Activated T-cell treated with anti-CD3 and anti-CD28 coated beads, Interleukin-2, amount 50 U/mL, for 48 hours (primary cell): ENCODE data around the gene ABHD1.
"Not testable (repeated sequence)": the region's sequence is repeated elsewhere in the genome, so short reads cannot be mapped to it uniquely, and the experiment has no call there.

Source experiments
- DNase-seq, 2 experiments: peaks; one replicate each; pipeline ENCODE4 v3.0.0-alpha.2; 2020

ABHD1 gene

DNA sequence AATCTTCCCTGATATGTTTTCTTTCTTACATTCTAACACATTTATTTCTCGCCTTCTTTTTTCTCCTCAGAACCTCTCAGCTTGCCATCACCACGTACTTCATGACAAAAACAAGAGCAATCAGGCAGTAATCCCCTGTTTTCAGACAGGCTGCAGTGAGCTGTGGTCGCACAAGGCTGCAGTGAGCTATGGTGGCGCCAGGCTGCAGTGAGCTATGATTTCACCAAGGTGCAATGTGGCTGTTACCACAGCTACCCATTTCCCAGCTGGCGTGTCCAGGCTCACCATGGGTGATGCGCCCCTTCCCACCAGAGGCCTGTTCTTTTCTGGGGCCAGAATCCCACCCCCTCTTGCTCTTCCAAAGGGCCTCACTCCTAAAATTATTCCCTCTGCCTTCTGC, 51.0 kb downstream of the ABHD1 start:
- no peak for DNase-seq

DNA sequence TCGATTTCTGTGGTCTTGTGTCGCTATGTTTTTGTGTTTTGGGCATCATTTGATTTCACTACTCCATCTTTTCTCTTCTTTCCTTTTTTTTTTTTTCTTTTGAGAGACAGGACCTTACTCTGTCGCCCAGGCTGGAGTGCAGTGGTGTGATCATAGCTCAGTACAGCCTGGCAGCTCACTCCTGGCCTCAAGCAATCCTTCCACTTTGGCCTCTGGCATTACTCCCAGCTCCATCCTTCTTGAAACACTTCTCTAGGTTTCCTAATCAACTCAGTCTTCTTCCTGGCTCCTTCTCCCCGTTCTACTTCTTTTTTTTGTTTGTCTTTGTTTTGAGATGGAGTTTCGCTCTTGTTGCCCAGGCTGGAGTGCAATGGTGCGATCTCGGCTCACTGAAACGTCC, 51.7 kb downstream of the ABHD1 start:
- DNase-seq: no peak

- DNase-seq: not testable (repeated sequence)
These were observed 52.2 kb downstream of the ABHD1 start for GRCh38 chr2:27175781-27176180.

- no peak for DNase-seq
These were observed 54.1 kb downstream of the ABHD1 start for GRCh38 chr2:27177441-27178351.

DNA sequence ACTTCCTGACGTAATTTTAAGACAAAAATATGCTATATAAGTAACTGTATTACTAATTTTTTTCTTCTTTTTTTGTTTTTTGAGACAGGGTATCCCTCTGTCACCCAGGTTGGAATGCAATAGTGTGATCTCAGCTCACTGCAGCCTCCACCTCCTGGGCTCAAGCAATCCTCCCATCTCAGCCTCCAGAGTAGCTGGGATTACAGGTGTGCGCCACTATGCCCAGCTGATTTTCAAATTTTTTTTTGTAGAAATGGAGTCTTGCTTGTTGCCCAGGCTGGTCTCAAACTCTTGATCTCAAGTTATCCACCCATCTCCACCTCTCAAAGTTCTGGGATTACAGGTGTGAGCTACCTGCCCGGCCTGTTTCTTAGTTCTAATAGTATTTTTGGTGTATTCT, 54.9 kb downstream of the ABHD1 start:
- no peak for DNase-seq

- DNase-seq: no peak
These were observed 55.9 kb downstream of the ABHD1 start for GRCh38 chr2:27179344-27180000.
